AG09309 (cell line): Measurements from ENCODE around the gene EIPR1.

Experiments used
- DNase-seq: peaks from one replicate; pipeline ENCODE4 v3.0.0-alpha.2; 2010; ENCODE audit warnings: low read depth
- H3K4me3 ChIP-seq: 2 replicates; pipeline ENCODE4 v1.5.1; 2011; ENCODE audit warnings: mild to moderate bottlenecking, low read depth, low read length, moderate library complexity; ENCODE audit not compliant: control insufficient read depth
- TF ChIP-seq, protein P1 (sequence below): IDR thresholded peaks from 2 replicates; pipeline ENCODE4 v1.5.1; 2011; ENCODE audit warnings: mild to moderate bottlenecking, low read depth, low read length, inconsistent platforms; ENCODE audit not compliant: insufficient read depth, control insufficient read depth; ENCODE audit errors: missing control alignments

EIPR1 gene

DNA sequence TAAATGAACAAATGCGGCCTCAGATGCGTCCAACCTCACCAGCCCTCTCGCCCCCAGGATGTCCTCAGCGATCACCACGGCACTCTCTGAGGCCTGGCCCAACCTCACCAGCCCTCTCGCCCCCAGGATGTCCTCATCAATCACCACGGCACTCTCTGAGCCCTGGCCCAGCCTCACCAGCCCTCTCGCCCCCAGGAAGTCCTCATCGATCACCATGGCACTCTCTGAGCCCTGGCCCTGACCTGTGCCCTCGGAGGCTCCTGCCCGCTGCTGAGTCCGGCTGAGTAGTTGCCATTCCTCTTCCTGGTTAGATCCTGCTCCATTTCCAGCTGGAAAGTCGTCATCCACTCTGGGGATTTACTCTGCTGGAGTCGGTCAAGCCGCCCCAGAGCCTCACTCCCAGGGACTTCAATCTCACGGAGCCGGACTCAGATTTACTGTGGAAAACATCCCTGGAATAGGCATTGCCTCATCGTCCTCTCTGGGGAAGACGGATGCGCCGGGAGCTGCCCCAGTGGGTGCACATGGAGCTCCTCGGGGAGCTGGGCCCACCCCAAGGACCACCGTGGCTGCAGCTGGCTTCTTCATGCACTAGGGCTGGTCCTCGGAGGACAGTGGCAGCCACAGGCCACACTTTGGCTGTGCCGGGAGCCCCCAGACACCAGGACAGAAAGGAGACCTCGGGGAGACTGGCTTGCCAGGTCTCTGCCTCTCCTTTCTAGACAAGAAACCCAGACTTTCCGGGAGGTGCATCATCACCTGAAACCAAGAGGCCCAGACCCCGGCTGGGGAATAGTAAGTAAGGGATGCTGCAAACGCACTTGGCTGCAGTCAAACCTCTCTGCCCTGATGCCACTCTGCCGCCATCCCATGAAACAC, 230.6 kb downstream of the EIPR1 start:
- TF ChIP-seq, protein P1, sequence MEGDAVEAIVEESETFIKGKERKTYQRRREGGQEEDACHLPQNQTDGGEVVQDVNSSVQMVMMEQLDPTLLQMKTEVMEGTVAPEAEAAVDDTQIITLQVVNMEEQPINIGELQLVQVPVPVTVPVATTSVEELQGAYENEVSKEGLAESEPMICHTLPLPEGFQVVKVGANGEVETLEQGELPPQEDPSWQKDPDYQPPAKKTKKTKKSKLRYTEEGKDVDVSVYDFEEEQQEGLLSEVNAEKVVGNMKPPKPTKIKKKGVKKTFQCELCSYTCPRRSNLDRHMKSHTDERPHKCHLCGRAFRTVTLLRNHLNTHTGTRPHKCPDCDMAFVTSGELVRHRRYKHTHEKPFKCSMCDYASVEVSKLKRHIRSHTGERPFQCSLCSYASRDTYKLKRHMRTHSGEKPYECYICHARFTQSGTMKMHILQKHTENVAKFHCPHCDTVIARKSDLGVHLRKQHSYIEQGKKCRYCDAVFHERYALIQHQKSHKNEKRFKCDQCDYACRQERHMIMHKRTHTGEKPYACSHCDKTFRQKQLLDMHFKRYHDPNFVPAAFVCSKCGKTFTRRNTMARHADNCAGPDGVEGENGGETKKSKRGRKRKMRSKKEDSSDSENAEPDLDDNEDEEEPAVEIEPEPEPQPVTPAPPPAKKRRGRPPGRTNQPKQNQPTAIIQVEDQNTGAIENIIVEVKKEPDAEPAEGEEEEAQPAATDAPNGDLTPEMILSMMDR = no peak
- no peak overlapping the region for H3K4me3 ChIP-seq
- DNase-seq = no peak

- no peak for DNase-seq
- H3K4me3 ChIP-seq = no peak overlapping the region
These were observed 231.4 kb downstream of the EIPR1 start for GRCh38 chr2:3146175-3146574.

GRCh38 chr2:3145471-3146021, 232.1 kb downstream of the EIPR1 start:
- TF ChIP-seq, protein P1 = no peak

More at GRCh38 chr2:3146175-3146574, 231.4 kb downstream of the EIPR1 start:
- TF ChIP-seq, protein P1 = no peak

DNA sequence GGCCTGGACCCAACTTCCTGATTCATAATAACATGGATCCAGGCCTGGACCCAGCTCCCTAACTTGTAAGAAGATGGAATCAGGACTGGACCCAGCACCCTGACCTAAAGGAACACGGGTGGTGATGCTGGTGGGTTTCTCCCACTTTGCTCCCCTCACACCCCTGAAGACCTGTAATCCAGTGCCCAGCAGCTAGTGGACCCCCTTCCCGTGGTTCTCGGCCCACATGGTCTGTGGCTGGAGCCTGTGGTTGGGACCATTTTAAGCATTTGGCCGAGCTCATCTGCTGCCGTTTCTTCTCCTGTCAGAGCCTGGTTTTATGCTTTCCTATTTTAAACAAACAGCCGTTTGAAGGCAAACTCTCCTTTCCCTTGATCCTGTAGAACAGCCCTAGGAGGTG, 232.8 kb downstream of the EIPR1 start:
- no peak for DNase-seq
- no peak overlapping the region for H3K4me3 ChIP-seq
- TF ChIP-seq, protein P1 = no peak

More at GRCh38 chr2:3145471-3146021, 232.1 kb downstream of the EIPR1 start:
- no peak for DNase-seq
- no peak overlapping the region for H3K4me3 ChIP-seq

GRCh38 chr2:3143602-3144001, 234.0 kb downstream of the EIPR1 start:
- TF ChIP-seq, protein P1 = no peak
- no peak overlapping the region for H3K4me3 ChIP-seq

GRCh38 chr2:3142961-3143571, 234.6 kb downstream of the EIPR1 start:
- TF ChIP-seq, protein P1 = no peak
- no peak overlapping the region for H3K4me3 ChIP-seq
- DNase-seq = no peak

More at GRCh38 chr2:3143602-3144001, 234.0 kb downstream of the EIPR1 start:
- no peak for DNase-seq
